ENCODE results near the gene F2RL2. TPM values are rescaled to one million over a fixed set of nuclear protein-coding genes. Genes with fewer than 3 reads are reported as not detected.

Gene F2RL2
- total RNA-seq: 1 to 10 TPM in 3 of 6 experiments, under 1 TPM in 2, not detected in 1; 0.09 to 2.1 (median 1.6) TPM
- long read RNA-seq: 0 reads

GRCh38 chr5:76622973-76623596 is at the start of gene F2RL2:
TSS of gene F2RL2 (minus strand) at chr5:76623403. CDS start at chr5:76623230, 173 bp downstream.
- 37% methylated on average over 7 of the region's 7 CpGs for WGBS (ENCODE audit: insufficient coverage, low coverage, low lambda C conversion rate, missing lambda C conversion rate)
- DNase-seq (peak in 1 of 3 donors; percentile 39), ATAC-seq (peak; percentile 61 to 88 (median 74))

GRCh38 chr5:76672242-76672641 is 49.0 kb upstream of the F2RL2 start:
- Histone ChIP-seq H3K27me3 (no peaks in the 10 kb centered on the region), H3K4me3 (no peak overlapping the region), H3K27ac (no peak overlapping the region), H3K9me3 (no peaks in the 10 kb centered on the region), H3K36me3 (peaks cover 0 to 68% (median 14%) of the 10 kb centered on the region in 4 donors), H3K4me1 (peaks cover 0 to 4% (median 0%) of the 10 kb centered on the region in 4 donors)
- TF ChIP-seq CTCF (IDR thresholded peaks at IDR 0.05): no peak
- no peak for TF ChIP-seq POLR2A (IDR thresholded peaks at IDR 0.05)
- WGBS (ENCODE audit: insufficient coverage, low coverage, low lambda C conversion rate, missing lambda C conversion rate): 54% methylated on average over 2 of the region's 2 CpGs
- DNase-seq: no peak
- ATAC-seq: no peak
- intact Hi-C loops (cut with DNase I): no loop called here

More at GRCh38 chr5:76622973-76623596, at the start of gene F2RL2:
- peaks cover 0 to 3% (median 0%) of the 10 kb centered on the region in 4 donors for H3K36me3 ChIP-seq
- intact Hi-C loops (cut with DNase I): no loop called here
- H3K4me3 ChIP-seq: no peak within 1 kb of the TSS
- H3K9me3 ChIP-seq: no peaks in the 10 kb centered on the region
- no peaks in the 10 kb centered on the region for H3K4me1 ChIP-seq
- no peak for TF ChIP-seq CTCF (IDR thresholded peaks at IDR 0.05)
- TF ChIP-seq POLR2A (IDR thresholded peaks at IDR 0.05): no peak
- no peaks in the 10 kb centered on the region for H3K27me3 ChIP-seq
- H3K27ac ChIP-seq: peak within 1 kb of the TSS in 1 of 3 donors; percentile 1

GRCh38 chr5:76670508-76670907 is 47.3 kb upstream of the F2RL2 start:
- WGBS (ENCODE audit: insufficient coverage, low coverage, low lambda C conversion rate, missing lambda C conversion rate): 90% methylated on average over 3 of the region's 3 CpGs
- intact Hi-C loops (cut with DNase I): no loop called here
- H3K9me3 ChIP-seq: no peaks in the 10 kb centered on the region
- H3K4me3 ChIP-seq: no peak overlapping the region
- peaks cover 0 to 61% (median 12%) of the 10 kb centered on the region in 4 donors for H3K36me3 ChIP-seq
- peaks cover 0 to 4% (median 0%) of the 10 kb centered on the region in 4 donors for H3K4me1 ChIP-seq
- ATAC-seq (no peak), DNase-seq (no peak)
- TF ChIP-seq CTCF (IDR thresholded peaks at IDR 0.05): no peak
- TF ChIP-seq POLR2A (IDR thresholded peaks at IDR 0.05): no peak
- H3K27me3 ChIP-seq: no peaks in the 10 kb centered on the region
- no peak overlapping the region for H3K27ac ChIP-seq

- H3K4me3 ChIP-seq: no peak overlapping the region
- no peak for ATAC-seq
- no peak for DNase-seq
- intact Hi-C loops (cut with DNase I): no loop called here
- no peaks in the 10 kb centered on the region for H3K9me3 ChIP-seq
- H3K27me3 ChIP-seq: no peaks in the 10 kb centered on the region
- H3K27ac ChIP-seq: no peak overlapping the region
- peaks cover 0 to 57% (median 15%) of the 10 kb centered on the region in 4 donors for H3K36me3 ChIP-seq
- H3K4me1 ChIP-seq: no peaks in the 10 kb centered on the region
- WGBS (ENCODE audit: insufficient coverage, low coverage, low lambda C conversion rate, missing lambda C conversion rate): 96% methylated on average over 5 of the region's 5 CpGs
- no peak for TF ChIP-seq CTCF (IDR thresholded peaks at IDR 0.05)
- TF ChIP-seq POLR2A (IDR thresholded peaks at IDR 0.05): no peak
Observed at GRCh38 chr5:76669245-76669644, 46.0 kb upstream of the F2RL2 start.
